ENCODE results near the gene PHOSPHO1.

The PHOSPHO1 gene

DNA sequence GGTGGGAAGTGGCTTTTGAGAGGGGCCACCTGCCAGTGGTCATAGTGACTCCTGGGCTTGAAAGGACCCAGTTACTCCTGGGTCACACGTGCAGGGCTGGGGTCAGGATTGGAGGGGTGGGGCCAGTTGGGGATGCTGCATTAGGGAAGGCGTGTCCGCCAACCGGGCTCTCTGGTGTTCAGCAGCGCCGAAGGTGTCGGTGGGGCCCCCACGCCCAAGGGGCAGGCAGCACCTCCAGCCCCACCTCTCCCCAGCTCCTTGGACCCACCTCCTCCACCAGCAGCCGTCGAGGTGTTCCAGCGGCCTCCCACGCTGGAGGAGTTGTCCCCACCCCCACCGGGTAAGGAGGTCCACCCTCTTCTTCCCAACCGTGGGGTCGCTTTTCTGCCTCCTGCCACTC lies 10.6 kb downstream of the PHOSPHO1 start:
- DNase-seq (ENCODE audit: low read depth in 2 of 3, low spot score in 2 of 3), result no peak

DNA sequence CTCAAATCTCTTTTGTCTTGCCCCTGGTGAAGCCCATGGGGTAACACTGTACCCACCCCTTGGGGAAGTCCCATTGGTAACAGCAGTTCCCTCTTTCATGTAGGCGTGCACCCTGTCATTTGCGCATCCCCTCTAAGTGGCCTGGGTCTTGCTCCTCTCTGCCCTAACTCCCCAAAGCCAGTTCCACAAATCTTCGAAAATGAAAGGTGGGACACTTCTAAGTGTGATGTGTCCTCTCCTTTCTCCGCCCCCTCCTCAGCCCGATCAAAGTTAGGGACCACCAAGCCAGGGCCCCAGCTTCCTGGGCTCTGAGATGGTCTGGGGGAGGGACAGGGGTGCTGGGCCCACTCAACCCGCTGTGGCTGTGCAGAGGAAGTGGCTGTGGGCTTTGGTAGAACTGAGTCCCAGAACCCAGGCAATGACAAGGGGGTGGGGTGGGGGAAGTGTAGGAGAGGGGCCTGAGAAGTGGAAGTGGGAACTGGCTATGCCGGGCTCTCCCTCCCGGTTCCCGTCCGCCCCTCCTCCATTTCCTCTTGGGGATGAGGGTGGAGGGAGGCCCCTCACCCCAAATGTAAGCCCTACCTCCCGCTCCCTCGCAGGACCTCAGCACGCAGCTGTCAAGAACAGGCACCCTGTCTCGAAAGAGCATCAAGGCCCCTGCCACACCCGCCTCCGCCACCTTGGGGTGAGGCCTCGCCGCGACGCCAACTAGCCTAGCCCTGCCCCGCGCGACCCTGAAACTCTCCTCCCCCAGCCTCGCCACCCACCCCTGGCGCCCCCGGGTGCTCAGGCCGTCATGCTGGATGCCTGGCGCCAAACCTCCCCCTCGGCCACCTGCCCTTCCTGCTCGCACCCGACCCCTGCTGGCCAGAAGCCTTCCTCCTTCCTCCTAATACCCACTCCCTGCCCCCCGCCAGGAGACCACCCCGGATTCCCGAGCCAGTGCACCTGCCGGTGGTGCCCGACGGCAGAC lies 11.4 kb downstream of the PHOSPHO1 start:
- no peak for DNase-seq (ENCODE audit: low read depth in 2 of 3, low spot score in 2 of 3)

DNA sequence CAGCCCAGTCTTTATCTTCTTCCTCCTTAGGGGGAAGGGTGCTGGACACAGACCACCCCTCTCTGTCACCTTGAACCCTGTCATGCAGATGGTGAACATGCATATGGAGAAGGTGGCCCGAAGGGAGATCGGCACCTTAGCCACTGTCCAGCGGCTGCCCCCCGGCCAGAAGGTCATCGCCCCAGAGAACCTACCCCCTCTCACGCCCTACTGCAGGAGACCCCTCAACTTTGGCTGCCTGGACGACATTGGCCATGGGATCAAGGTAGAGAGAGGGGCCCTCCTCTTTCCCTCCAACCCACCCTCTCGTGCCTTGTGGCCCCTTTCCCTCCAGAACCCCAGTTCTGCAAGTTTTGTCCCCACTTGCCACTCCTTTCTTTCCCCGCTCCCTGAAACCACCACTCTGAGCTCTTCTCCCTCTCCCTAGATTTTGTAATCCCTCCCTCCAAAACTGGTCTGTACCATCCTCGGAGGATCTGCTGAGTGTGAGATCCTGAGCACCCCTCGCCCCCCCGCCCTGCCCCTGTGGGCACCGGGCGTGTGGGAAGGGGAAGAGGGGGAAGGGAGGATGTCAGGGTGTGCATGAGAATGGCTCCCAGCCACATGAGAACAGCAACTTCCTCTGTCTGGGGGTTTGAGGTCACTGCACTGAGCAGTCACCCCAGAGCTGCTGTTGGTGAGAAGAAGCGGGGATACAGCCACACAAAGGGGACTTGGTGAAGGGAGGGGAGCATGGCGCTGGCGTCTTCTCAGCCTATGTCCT lies 12.8 kb downstream of the PHOSPHO1 start:
- no peak for DNase-seq (ENCODE audit: low read depth in 2 of 3, low spot score in 2 of 3)

DNA sequence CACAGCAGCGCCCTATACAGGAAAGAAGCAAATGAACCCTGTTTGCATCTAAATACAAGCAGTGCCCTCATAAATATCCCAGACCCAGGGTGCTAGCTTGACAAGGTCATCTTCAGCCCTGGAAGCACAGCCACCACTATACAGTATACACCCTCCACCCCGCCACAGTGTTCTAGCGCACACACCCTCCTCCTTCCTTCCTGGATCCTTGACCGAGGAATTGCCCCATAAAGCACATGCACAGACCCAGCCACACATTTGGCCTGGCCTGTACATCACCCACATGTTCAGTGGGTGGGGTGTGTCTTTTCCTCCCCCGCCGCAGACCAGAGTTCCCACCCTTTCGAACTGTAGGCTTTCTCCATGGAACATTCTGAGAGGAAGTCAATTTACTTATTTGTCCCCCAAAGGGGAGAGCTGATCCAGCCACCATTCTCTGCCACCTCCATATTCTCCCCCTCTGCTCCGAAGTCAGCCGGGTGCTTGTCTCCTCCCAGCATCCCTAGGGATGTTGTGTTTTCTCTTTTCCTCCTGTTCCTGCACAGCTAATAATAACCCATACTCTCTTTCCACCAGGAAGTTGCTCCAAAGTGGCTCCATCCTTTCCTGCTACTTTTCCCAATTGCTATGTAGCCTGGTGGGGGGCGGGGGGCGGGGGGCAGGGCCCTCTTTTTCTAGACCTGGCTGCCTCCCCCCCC lies 13.5 kb downstream of the PHOSPHO1 start:
- no peak for DNase-seq (ENCODE audit: low read depth in 2 of 3, low spot score in 2 of 3)

DNA sequence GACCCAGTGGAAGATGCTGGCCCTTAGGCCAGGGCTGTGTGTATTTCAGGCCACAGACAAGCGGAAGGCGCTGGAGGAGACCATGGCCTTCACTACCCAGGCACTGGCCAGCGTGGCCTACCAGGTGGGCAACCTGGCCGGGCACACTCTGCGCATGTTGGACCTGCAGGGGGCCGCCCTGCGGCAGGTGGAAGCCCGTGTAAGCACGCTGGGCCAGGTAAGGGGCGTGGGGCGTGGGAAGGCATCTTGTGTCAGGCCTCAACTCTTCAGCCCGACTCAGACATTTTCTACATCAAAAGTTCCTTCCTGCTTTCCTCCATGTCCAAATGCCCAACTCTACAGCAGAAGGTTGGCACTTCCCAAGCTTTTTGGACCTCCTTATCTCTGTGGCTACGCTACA lies 14.1 kb downstream of the PHOSPHO1 start:
- no peak for DNase-seq (ENCODE audit: low read depth in 2 of 3, low spot score in 2 of 3)

DNA sequence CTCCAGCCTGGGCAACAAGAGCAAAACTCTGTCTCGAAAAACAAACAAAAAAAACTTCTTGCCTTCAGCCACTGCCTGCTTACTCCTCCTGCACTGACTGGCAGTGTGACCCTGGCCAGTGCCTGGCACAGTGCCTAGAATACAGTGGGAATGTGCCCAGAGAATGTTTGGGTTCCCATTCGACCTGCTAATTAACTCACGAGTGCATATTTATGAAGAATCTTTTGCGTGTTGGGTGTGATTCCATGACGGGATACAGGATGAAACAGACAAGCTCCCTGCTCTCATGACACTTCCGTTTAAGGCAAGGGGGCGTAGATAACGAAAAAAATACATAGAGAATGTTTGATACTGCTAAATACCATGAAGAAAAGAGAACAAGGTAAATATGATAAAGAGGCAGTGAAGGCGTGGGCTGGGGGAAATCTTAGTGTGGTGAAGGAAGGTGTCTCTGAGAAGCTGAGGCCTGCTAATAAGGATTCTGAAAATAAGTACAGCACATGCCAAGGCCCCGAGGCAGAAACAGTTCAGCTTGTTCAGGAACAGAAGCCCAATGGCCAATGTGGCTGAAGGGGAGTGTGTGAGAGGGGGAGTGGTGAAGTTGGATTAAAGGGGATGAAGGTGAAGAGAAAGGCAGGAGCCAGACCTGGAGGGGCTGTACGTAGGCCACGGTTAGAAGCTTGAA lies 15.8 kb downstream of the PHOSPHO1 start:
- no peak for DNase-seq (ENCODE audit: low read depth in 2 of 3, low spot score in 2 of 3)

DNA sequence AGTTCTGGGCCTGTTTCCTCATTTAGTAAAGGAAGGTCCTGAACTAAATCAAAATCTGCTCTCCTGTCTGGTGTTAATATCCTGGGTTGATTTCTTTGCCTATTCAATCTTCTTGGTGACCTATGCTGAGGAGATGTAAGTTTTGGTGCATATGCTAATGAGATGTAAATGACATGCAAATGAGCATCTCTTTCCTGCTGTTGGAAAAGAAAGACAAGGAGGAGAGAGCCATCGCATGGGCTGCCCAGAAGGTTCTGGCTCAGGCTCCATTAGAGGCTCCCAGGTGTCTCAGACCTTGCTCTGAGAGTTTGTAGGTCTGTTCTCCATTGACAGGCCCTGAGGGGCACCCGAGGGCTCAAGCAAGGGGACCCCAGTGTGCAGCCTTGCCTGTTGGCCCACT lies 16.7 kb downstream of the PHOSPHO1 start:
- DNase-seq (ENCODE audit: low read depth in 2 of 3, low spot score in 2 of 3), result no peak

DNA sequence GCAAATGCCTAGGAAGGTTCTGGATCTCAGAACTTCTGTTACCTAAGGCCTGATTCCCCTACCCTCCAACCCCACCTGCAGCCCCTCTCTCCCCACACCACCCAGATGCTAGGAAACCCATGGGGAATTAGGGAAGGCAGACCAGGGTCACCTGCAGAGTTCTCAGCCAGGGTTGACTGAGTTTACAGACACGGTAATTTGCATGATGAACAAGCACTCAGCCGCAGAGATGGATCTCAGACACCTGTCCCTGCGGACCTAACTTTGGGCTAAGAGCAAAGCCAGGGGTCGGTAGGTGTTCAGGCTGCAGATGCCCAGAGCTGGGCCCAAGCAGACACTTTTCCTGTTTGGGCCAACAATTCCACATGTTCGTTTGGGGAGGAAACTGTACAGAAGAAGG lies 17.2 kb downstream of the PHOSPHO1 start:
- DNase-seq (ENCODE audit: low read depth in 2 of 3, low spot score in 2 of 3), result no peak

DNA sequence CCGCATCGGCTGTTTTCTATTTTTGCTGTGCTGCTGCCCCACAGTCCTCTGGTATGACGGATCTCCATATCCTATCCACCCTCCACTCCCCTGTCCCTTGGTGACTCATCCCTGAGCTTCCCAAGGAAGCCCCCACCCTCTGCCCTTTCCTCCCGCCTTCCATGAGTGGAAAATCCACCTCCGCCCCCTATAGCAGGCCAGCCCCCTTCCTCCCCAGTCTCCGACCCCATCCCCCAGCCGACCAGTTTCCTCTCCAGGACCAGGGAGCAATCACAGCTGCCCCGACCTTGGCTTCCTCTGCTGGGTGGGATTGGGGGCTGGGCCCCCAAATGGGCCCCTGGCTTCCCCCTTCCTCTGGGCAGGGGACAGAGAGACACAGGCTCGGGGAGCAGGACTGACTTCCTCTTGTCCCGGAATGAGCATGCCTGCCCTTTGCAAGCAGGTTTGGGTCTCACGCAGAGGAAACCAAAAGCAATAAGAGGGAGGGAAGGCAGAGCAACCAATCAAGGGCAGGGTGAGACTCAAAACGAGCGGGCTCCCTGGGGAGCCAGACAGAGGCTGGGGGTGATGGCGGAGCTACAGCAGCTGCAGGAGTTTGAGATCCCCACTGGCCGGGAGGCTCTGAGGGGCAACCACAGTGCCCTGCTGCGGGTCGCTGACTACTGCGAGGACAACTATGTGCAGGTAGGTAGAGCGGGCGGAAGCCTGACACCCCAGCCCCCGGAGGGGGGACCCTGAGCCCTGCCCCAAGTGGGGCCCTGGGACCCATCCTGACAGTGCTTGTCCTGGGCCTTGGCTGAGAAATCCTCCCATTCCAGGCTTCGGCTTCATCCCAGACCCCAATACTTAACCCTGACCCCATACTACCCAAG lies 20.2 kb downstream of the PHOSPHO1 start, which contains the start of the genes ABI3 and GNGT2:
ABI3 (plus strand) TSS at position 550 of the 872 bp plus-strand sequence; CDS start at position 568, 18 bp downstream.
GNGT2 (minus strand) TSS at position 417 of the 872 bp plus-strand sequence. CDS start 3,152 bp downstream, outside the sequence.
- no peak for DNase-seq (ENCODE audit: low read depth in 2 of 3, low spot score in 2 of 3)

DNA sequence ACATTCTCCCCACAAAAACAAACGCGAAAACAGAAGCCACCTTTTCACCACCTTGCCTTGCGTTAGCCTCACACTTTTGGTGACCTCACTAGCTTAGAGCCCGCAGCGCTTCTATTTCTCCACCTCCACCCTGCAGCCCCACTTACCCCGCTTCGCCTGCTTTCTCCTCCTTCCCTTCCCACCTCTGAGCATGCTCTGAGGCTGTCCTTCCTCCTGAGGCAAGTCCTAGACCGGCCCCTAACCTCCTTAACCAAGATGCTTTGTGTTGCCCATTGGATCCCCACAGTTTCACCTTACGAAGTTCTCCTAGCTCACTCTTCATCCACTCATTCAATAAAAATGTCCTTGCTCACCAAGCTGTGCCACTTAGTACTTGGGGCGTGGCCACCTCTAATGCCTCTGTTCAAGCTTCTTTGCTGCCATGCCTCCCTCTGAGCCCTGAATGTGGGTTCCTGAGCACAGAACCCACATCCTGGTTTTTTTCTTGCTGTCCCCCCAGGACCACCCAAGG lies 21.5 kb downstream of the PHOSPHO1 start:
- DNase-seq (ENCODE audit: low read depth in 2 of 3, low spot score in 2 of 3), result no peak

DNA sequence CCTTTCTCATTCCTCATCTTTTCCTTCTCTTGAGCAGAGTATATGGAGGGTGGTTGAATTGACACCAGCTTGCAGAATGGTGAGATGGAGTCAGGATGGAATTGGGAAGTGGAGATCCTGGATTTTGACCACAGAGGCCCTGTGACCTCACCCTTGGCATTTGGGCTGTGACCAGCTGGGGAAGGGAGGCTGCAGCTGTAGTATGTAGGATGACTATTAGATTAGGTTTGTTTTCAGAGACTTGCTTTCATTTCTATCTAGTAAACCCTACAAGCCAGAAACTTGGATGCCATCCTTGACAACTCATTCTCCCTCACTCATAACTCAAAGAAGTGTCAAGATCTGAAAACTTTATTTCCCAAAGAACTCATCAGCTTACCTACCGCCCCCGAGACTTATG lies 26.1 kb downstream of the PHOSPHO1 start:
- no peak for DNase-seq (ENCODE audit: low read depth in 2 of 3, low spot score in 2 of 3)

DNA sequence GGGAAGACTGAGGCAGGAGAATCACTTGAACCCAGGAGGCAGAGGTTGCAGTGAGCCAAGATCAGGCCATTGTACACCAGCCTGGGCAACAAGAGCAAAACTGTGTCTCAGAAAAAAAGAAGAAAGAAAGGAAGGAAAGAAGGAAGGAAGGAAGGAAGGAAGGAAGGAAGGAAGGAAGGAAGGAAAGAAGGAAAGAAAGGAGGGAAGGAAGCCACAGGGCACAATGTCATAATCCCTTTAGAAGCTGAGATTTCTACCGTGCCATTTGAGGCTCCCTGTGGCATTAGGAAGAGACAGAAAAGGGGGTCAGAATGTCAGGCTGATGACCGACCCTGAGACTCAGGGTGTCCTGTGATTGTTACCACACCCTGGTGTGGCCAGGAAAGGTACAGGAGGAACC lies 26.8 kb downstream of the PHOSPHO1 start:
- no peak for DNase-seq (ENCODE audit: low read depth in 2 of 3, low spot score in 2 of 3)

DNA sequence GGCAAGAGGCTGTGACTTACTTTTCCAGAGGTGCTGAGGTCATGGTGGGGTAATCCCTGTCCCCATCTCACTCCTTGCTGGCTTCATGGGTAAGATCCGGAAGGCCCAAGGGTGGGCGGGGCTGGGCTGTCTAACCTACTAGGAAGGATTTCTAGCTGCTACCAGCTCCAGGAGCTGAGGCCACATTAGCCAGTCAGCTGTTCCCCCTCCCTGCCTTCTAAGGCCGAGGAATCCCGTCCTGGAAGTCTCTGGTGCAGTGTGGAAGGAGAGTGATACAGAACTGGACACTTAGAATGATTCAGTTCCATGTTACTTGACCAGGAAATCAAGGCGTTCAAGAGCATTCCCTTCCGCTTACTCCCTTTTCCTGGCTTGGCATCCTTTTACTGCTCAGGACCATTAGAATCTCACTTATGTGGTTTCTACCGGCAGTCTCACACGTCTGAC lies 29.1 kb downstream of the PHOSPHO1 start:
- DNase-seq (ENCODE audit: low read depth in 2 of 3, low spot score in 2 of 3), result no peak

DNA sequence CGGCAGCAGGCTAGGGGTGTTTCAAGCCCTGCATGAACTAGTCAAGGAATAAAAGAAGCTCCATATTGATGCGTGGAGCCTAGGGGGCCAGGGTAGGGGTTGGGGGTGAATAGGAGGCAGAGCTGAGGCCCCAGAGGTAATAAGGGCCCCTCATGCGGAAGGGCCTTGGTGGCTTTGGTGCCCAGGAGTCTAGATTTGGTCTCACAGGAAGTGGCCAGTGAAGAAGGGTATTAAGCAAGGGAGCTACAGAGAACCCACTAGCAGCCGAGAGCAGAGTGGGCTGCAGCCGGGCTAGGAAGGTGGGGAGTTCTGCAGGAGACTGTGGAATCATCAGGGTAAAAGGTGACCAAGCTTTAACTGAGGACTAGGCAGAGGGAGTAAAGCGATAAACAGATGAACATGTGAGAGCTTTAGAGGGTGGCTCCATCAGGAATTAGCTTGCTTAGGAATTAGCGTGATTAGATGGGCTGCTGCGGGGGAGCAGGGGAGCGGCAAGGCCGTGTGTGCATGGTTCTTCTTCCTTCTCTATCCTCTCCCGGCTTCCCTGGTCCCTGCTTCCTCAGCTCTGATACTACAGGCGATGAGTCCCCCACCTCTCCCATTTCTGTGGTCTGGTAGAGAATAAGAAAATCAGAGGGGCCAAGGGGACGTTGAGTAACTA lies 30.0 kb downstream of the PHOSPHO1 start:
- DNase-seq (ENCODE audit: low read depth in 2 of 3, low spot score in 2 of 3), result no peak

DNA sequence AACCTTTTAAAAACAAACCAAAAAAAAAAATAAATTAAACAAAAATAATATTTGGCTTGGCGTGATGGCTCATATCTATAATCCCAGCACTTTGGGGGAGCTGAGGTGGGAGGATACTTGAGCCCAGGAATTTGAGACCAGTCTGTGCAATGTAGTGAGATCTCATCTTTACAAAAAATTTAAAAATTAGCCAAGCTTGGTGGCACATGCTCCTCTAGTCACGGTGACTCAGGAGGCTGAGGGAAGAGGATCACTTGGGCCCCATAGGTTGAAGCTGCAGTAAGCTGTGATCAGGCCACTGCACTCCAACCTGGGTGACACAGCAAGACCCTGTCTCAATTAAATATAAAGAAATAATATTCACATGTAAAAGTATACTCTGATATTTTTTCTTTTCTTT lies 32.4 kb downstream of the PHOSPHO1 start:
- DNase-seq (ENCODE audit: low read depth in 2 of 3, low spot score in 2 of 3), result no peak

DNA sequence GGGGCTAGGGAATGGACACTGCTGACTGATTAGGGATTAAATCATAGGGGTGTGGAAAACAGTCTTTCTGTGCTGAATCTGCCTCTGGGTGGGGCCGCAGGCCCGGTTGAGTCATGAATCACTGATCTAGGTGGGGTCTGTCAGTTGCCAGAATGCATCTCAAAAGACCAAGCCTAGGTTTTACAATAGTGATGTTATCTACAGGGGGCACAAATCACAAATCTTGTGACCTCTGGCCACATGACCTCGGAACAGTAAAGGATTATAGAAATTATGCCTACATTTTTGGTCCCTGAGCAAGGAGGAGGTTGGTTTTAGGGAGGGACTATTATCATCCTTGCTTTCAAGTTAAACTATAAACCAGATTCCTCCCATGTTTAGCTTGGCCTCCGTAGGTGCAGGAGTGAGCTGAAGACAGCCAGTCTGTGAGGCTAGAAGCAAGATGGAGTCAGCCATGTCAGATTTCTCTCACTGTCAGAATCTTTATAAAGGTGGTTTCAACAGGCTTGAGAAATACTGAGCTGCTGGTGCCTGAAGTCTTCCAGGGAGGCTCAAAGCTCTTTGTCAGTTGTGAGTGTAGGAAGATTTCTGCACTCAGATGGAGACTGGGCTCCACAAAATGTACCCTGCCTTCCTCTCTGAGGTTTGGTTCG lies 33.1 kb downstream of the PHOSPHO1 start:
- no peak for DNase-seq (ENCODE audit: low read depth in 2 of 3, low spot score in 2 of 3)

DNA sequence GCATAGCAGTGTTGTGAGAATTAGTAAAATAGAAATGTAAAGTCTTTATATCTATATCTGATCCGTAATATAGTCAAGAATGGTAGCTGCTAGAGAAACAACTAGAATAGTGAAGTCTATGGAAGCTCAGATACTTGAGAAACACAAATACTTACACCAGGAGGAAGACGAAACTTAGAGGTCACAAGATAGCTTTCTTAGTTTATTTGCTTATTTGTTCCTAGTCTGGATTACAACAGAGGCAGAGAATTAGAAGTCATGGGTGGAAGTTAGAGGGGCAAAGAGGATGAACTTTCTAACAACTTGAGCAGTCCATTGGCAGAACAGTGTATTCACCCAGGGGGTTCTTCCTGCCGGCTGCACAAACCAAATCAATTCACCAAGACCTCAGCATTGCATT lies 34.1 kb downstream of the PHOSPHO1 start:
- DNase-seq (ENCODE audit: low read depth in 2 of 3, low spot score in 2 of 3), result no peak

DNA sequence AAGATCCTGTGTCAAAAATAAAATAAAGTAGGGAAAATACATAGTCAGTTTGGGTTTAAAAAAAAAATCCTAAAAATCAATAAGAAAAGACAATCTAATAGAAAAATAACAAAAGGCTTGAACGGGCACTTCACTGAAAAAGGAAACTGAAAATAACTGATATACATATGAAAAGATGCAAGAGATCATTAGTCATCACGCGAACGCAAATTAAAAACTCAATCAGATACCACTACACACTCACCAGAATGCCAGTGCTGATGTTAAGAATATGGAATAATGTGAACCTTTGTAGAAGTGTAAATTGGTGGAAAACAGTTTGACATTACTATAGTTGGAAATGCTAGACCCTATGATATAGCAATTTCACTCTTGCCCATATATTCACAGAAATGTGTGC lies 34.8 kb downstream of the PHOSPHO1 start:
- no peak for DNase-seq (ENCODE audit: low read depth in 2 of 3, low spot score in 2 of 3)

DNA sequence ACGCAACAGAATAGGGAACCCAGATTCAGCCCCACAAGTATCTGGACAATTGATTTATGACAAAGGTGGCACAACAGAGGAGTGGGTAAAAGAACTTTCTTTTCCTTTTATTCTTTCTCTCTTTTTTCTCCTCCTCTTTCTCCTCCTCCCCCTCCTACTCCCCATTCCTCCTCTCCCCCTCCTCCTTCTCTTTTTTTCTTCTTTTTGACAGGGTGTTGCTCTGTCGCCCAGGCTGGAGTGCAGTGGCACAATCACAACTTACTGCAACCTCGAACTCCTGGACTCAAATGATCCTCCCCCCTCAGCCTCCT lies 36.3 kb downstream of the PHOSPHO1 start:
- DNase-seq (ENCODE audit: low read depth in 2 of 3, low spot score in 2 of 3), result no peak
